Lung (tissue), 12 donors: Measurements from ENCODE around the gene RPGRIP1L. TPM values are rescaled to one million over a fixed set of nuclear protein-coding genes. Genes with fewer than 3 reads are reported as not detected.

ENCODE experiments used
- ATAC-seq: fragments of 200-7000 bp; cut with Tn5 transposase; one replicate; pipeline ENCODE4 v1.9.1; 2020; ENCODE audit warnings: moderate number of reproducible peaks; ENCODE audit not compliant: insufficient read depth, low FRiP score
- DNase-seq, 3 donors: peaks; one replicate each; pipeline ENCODE4 v3.0.0-alpha.2; 2013 to 2017
- H3K27ac ChIP-seq, 2 donors: one replicate each; pipeline ENCODE4 v1.5.1; 2013; ENCODE audit warnings: mild to moderate bottlenecking in 2 of 2, moderate library complexity in 2 of 2, control low read depth in 1 of 2, inconsistent platforms in 1 of 2, low read depth in 1 of 2, low read length in 1 of 2
- H3K27me3 ChIP-seq, 3 donors: one replicate each; pipeline ENCODE4 v1.5.1; 2013; ENCODE audit warnings: low read length in 2 of 3; ENCODE audit not compliant: control insufficient read depth in 3 of 3, insufficient read depth in 3 of 3
- H3K36me3 ChIP-seq, 4 donors: one replicate each; pipeline ENCODE4 v1.5.1; 2013; ENCODE audit warnings: low read length in 4 of 4, mild to moderate bottlenecking in 1 of 4, moderate library complexity in 1 of 4; ENCODE audit not compliant: control insufficient read depth in 4 of 4, insufficient read depth in 4 of 4
- H3K4me1 ChIP-seq, 5 donors: one replicate each; pipeline ENCODE4 v1.5.1; 2013; ENCODE audit warnings: low read length in 5 of 5, mild to moderate bottlenecking in 2 of 5, moderate library complexity in 1 of 5; ENCODE audit not compliant: control insufficient read depth in 5 of 5, insufficient read depth in 5 of 5
- H3K4me3 ChIP-seq: one replicate; pipeline ENCODE4 v1.5.1; 2013; ENCODE audit warnings: mild to moderate bottlenecking, control low read depth, moderate library complexity
- H3K9ac ChIP-seq, 2 donors: one replicate each; pipeline ENCODE4 v1.5.1; 2013; ENCODE audit warnings: low read length in 2 of 2, control low read depth in 1 of 2; ENCODE audit not compliant: insufficient read depth in 1 of 2
- H3K9me3 ChIP-seq, 4 donors: one replicate each; pipeline ENCODE4 v1.5.1; 2013; ENCODE audit warnings: low read length in 3 of 4, mild to moderate bottlenecking in 1 of 4, moderate library complexity in 1 of 4; ENCODE audit not compliant: control insufficient read depth in 4 of 4, insufficient read depth in 3 of 4
- CTCF ChIP-seq: IDR thresholded peaks from 2 replicates; pipeline ENCODE4 v1.5.1; 2012; ENCODE audit warnings: mild to moderate bottlenecking; ENCODE audit errors: control extremely low read depth, extremely low read depth
- WGBS, 2 donors: extraction: QIAGEN DNeasy Blood & Tissue Kit; methylation state at CpG; one replicate each; pipeline ENCODE4 v1.1.7; 2013; 5-methylcytosine and 5-hydroxymethylcytosine counted together
- polyA plus RNA-seq, 2 donors: library from polyadenylated mRNA; stranded (reverse); fragments of 200-250 nt; gene quantifications; one replicate each; pipeline ENCODE4 v1.2.1, GENCODE V29; 2013
- total RNA-seq, 2 donors: library from RNA; depleted of rRNA in 1 of 2; stranded (reverse); fragments of >200 nt in 1 of 2; gene quantifications; one replicate each; pipeline ENCODE4 v1.2.1, GENCODE V29; 2014 to 2021
- donor health status: control.
- donor health status: control.
- donor health status: Bipolar disorder and iron deficiency.
- donor health status: healthy.
- donor health status: DM: yes; HTN: yes; CAD: no.

Gene RPGRIP1L
- total and polyA plus RNA-seq, 4 donors, result 2.2 to 17.9 (median 6.2) TPM

GRCh38 chr16:53600126-53600525, 103.5 kb downstream of the RPGRIP1L start:
- no peaks in the 10 kb centered on the region for H3K27me3 ChIP-seq
- peaks cover 0 to 6% (median 0%) of the 10 kb centered on the region in 4 donors for H3K36me3 ChIP-seq
- 78 to 93% methylated on average over 3 of the region's 3 CpGs for WGBS, 2 donors
- no peak overlapping the region for H3K9ac ChIP-seq
- no peak overlapping the region for H3K27ac ChIP-seq
- ATAC-seq (no peak), DNase-seq (no peak)
- H3K4me3 ChIP-seq, result no peak overlapping the region
- peaks cover 0 to 2% (median 0%) of the 10 kb centered on the region in 5 donors for H3K4me1 ChIP-seq
- TF ChIP-seq CTCF, result no peak
- H3K9me3 ChIP-seq, result no peaks in the 10 kb centered on the region

GRCh38 chr16:53599548-53599947, 104.1 kb downstream of the RPGRIP1L start:
- H3K36me3 ChIP-seq, result peaks cover 0 to 3% (median 0%) of the 10 kb centered on the region in 4 donors
- H3K9me3 ChIP-seq, result no peaks in the 10 kb centered on the region
- no peak overlapping the region for H3K27ac ChIP-seq
- no peak for TF ChIP-seq CTCF
- DNase-seq, result no peak
- no peaks in the 10 kb centered on the region for H3K27me3 ChIP-seq
- peaks cover 0 to 2% (median 0%) of the 10 kb centered on the region in 5 donors for H3K4me1 ChIP-seq
- 65 to 79% methylated on average over 5 of the region's 5 CpGs for WGBS, 2 donors
- no peak overlapping the region for H3K4me3 ChIP-seq
- no peak for ATAC-seq
- H3K9ac ChIP-seq, result no peak overlapping the region

- Histone ChIP-seq H3K9me3 (no peaks in the 10 kb centered on the region), H3K9ac (no peak overlapping the region), H3K27ac (no peak overlapping the region), H3K27me3 (no peaks in the 10 kb centered on the region), H3K36me3 (peaks cover 0 to 3% (median 0%) of the 10 kb centered on the region in 4 donors), H3K4me3 (no peak overlapping the region), H3K4me1 (peaks cover 0 to 2% (median 0%) of the 10 kb centered on the region in 5 donors)
- ATAC-seq (no peak), DNase-seq (no peak)
- no peak for TF ChIP-seq CTCF
- WGBS, 2 donors, result 79 to 82% methylated on average over 3 of the region's 3 CpGs
Observed at GRCh38 chr16:53598511-53599275, 105.0 kb downstream of the RPGRIP1L start.
